ENCODE results near the gene TNP1. TPM values are rescaled to one million over a fixed set of nuclear protein-coding genes. Genes with fewer than 3 reads are reported as not detected.

The TNP1 gene
- total RNA-seq, 1 donor from 2014 or later, result not detected

DNA sequence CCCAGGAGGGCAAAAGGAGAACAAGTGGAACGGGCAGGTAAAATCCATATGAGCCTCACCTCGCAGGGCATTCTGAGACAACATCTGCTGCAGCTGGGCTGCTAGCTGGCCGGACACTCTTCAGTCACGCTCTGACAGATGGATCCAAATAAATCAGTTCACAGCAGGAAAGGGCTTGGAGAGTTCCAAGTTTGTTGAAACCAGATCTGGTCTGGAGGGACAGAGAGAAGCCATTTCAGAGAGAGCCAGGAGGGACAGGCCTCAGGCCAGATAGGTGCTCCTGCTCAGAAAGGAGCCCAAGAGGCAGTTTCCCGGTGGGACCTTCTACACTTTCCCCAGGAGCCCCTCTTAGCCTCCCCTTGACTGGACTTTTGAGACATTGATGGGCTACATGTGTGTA is 28.2 kb upstream of the TNP1 start:
- Histone ChIP-seq H3K4me3 (ENCODE audit: low read depth, low read length) (no peak overlapping the region), H3K27me3 (ENCODE audit: control insufficient read depth, insufficient read depth, low read length) (peaks cover 1% of the 10 kb centered on the region), H3K36me3 (ENCODE audit: control insufficient read depth, insufficient read depth, low read length) (no peaks in the 10 kb centered on the region)
- FAIRE-seq, result peak; percentile 36
- no peak for DNase-seq (ENCODE audit: low read depth)
- TF ChIP-seq, protein P1, sequence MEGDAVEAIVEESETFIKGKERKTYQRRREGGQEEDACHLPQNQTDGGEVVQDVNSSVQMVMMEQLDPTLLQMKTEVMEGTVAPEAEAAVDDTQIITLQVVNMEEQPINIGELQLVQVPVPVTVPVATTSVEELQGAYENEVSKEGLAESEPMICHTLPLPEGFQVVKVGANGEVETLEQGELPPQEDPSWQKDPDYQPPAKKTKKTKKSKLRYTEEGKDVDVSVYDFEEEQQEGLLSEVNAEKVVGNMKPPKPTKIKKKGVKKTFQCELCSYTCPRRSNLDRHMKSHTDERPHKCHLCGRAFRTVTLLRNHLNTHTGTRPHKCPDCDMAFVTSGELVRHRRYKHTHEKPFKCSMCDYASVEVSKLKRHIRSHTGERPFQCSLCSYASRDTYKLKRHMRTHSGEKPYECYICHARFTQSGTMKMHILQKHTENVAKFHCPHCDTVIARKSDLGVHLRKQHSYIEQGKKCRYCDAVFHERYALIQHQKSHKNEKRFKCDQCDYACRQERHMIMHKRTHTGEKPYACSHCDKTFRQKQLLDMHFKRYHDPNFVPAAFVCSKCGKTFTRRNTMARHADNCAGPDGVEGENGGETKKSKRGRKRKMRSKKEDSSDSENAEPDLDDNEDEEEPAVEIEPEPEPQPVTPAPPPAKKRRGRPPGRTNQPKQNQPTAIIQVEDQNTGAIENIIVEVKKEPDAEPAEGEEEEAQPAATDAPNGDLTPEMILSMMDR (IDR thresholded peaks at IDR 0.05; ENCODE audit: insufficient read depth, low read length, severe bottlenecking), result no peak

DNA sequence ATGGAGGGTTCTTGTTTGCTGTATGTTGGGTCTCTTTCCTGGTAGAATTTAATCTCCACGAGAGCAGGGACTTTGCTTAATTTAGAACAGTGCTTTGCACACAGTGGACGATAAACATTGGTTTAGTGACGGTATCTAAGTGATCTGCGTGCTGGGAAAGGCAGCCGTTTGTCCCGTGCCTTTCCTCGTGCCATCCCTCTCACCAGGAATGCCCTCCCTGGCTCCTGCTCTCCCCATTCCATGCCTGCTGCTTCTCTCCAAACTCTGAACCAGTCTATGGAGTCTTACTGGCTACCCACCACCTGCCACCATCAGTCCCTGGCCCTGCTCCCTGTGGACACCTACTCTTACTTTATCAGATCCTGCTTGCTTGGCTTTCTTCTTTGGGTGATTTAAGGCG is 27.3 kb upstream of the TNP1 start:
- no peak overlapping the region for H3K4me3 ChIP-seq (ENCODE audit: low read depth, low read length)
- FAIRE-seq (no peak), DNase-seq (ENCODE audit: low read depth) (no peak)
- no peaks in the 10 kb centered on the region for H3K27me3 ChIP-seq (ENCODE audit: control insufficient read depth, insufficient read depth, low read length)
- TF ChIP-seq, protein P1 (IDR thresholded peaks at IDR 0.05; ENCODE audit: insufficient read depth, low read length, severe bottlenecking), result no peak
- no peaks in the 10 kb centered on the region for H3K36me3 ChIP-seq (ENCODE audit: control insufficient read depth, insufficient read depth, low read length)

DNA sequence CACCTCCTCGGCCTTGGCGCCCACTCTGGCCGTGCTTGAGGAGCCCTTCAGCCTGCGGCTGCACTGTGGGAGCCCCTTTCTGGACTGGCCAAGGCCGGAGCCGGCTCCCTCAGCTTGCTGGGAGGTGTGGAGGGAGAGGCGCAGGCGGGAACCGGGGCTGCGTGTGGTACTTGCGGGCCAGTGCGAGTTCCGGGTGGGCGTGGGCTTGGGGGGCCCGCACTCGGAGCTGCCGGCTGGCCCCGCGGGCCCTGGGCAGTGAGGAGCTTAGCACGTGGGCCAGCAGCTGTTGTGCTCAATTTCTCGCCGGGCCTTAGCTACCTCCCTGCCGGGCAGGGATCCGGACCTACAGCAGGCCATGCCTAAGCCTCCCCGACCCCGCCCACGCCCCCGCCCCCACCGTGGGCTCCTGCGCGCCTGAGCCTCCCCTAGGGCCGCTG is 25.3 kb upstream of the TNP1 start:
- Histone ChIP-seq H3K36me3 (ENCODE audit: control insufficient read depth, insufficient read depth, low read length) (no peaks in the 10 kb centered on the region), H3K27me3 (ENCODE audit: control insufficient read depth, insufficient read depth, low read length) (no peaks in the 10 kb centered on the region), H3K4me3 (ENCODE audit: low read depth, low read length) (no peak overlapping the region)
- DNase-seq (ENCODE audit: low read depth) (no peak), FAIRE-seq (no peak)
- TF ChIP-seq, protein P1 (IDR thresholded peaks at IDR 0.05; ENCODE audit: insufficient read depth, low read length, severe bottlenecking), result no peak

DNA sequence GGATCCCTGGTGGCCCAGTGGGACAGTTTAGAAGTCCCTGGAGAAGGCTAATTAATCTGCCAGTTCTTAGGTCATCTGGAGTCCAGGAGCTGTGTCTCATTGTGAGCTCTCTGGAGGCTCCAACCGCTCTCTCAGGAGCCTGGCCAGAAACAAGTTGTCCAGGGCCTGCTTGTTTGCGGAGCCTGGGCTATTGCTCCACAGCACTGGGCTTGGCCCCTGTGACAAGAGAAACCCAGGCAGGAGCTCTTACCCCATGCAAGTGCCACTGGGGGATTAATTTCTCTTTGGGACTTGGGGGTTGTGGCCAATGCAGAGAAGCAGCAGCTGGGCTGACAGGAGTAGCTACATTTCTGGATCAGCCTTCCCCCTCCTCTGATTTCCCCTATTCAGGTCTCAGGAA is 24.5 kb upstream of the TNP1 start:
- Histone ChIP-seq H3K4me3 (ENCODE audit: low read depth, low read length) (no peak overlapping the region), H3K36me3 (ENCODE audit: control insufficient read depth, insufficient read depth, low read length) (no peaks in the 10 kb centered on the region), H3K27me3 (ENCODE audit: control insufficient read depth, insufficient read depth, low read length) (no peaks in the 10 kb centered on the region)
- TF ChIP-seq, protein P1 (IDR thresholded peaks at IDR 0.05; ENCODE audit: insufficient read depth, low read length, severe bottlenecking), result no peak
- FAIRE-seq (no peak), DNase-seq (ENCODE audit: low read depth) (no peak)

DNA sequence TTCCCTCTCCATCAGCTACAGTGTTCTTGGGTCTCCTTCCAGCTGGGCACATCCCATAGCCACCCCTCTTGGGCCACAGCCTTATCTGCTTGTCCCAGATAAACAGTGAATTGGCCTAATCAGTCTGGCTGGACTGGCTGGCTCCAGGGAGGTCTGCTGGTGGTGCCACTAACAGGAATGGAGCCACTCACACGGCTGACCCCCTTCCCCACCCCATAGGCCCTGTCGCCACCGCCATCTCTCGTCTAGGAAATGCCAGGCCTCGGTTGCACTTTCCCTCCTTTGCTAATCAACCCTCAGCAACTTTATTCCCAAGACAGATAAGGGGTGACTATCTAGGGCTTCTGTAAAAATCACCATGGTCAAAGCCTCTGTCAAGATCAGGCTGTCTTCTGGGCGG is 23.0 kb upstream of the TNP1 start:
- TF ChIP-seq, protein P1 (IDR thresholded peaks at IDR 0.05; ENCODE audit: insufficient read depth, low read length, severe bottlenecking), result no peak
- peak; percentile 81 for FAIRE-seq
- H3K27me3 ChIP-seq (ENCODE audit: control insufficient read depth, insufficient read depth, low read length), result no peaks in the 10 kb centered on the region
- H3K4me3 ChIP-seq (ENCODE audit: low read depth, low read length), result no peak overlapping the region
- DNase-seq (ENCODE audit: low read depth), result no peak
- H3K36me3 ChIP-seq (ENCODE audit: control insufficient read depth, insufficient read depth, low read length), result no peaks in the 10 kb centered on the region

DNA sequence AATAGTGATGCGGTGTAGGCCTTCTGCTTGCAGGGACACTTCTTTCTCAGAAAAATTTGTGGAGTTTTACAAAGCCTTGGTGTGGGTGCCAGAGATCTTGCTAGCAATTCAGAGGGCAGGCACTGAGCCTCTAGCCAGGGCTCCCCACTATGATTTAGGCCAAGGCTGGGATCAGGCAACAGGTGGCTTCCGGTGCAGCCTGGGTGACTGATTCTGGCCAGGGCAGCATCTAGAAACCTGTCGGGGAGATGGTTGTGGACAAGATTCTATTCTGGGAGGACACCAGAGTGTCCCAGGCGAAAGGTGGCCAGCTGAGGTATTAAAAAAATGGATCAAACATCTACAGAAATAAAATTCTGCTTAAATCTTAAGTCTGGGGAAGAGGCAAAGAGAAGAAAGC is 21.5 kb upstream of the TNP1 start:
- DNase-seq (ENCODE audit: low read depth) (no peak), FAIRE-seq (no peak)
- no peak overlapping the region for H3K4me3 ChIP-seq (ENCODE audit: low read depth, low read length)
- H3K27me3 ChIP-seq (ENCODE audit: control insufficient read depth, insufficient read depth, low read length), result no peaks in the 10 kb centered on the region
- TF ChIP-seq, protein P1 (IDR thresholded peaks at IDR 0.05; ENCODE audit: insufficient read depth, low read length, severe bottlenecking), result no peak
- H3K36me3 ChIP-seq (ENCODE audit: control insufficient read depth, insufficient read depth, low read length), result no peaks in the 10 kb centered on the region
